K562 treated with DMSO at 1 percent for 24 hours (cell line): Measurements from ENCODE around the gene PAXIP1. TPM values are rescaled to one million over a fixed set of nuclear protein-coding genes. Genes with fewer than 3 reads are reported as not detected.

Source experiments
- total RNA-seq: library from RNA; unstranded; fragments of 300-600 nt; gene quantifications from 2 replicates; pipeline ENCODE4 v1.2.3, GENCODE V29; 2022; ENCODE audit warnings: low read depth; ENCODE audit not compliant: insufficient read depth

PAXIP1 gene, protein sequence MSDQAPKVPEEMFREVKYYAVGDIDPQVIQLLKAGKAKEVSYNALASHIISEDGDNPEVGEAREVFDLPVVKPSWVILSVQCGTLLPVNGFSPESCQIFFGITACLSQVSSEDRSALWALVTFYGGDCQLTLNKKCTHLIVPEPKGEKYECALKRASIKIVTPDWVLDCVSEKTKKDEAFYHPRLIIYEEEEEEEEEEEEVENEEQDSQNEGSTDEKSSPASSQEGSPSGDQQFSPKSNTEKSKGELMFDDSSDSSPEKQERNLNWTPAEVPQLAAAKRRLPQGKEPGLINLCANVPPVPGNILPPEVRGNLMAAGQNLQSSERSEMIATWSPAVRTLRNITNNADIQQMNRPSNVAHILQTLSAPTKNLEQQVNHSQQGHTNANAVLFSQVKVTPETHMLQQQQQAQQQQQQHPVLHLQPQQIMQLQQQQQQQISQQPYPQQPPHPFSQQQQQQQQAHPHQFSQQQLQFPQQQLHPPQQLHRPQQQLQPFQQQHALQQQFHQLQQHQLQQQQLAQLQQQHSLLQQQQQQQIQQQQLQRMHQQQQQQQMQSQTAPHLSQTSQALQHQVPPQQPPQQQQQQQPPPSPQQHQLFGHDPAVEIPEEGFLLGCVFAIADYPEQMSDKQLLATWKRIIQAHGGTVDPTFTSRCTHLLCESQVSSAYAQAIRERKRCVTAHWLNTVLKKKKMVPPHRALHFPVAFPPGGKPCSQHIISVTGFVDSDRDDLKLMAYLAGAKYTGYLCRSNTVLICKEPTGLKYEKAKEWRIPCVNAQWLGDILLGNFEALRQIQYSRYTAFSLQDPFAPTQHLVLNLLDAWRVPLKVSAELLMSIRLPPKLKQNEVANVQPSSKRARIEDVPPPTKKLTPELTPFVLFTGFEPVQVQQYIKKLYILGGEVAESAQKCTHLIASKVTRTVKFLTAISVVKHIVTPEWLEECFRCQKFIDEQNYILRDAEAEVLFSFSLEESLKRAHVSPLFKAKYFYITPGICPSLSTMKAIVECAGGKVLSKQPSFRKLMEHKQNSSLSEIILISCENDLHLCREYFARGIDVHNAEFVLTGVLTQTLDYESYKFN
- total RNA-seq: 13.9 and 15.8 TPM in 2 replicates

DNA sequence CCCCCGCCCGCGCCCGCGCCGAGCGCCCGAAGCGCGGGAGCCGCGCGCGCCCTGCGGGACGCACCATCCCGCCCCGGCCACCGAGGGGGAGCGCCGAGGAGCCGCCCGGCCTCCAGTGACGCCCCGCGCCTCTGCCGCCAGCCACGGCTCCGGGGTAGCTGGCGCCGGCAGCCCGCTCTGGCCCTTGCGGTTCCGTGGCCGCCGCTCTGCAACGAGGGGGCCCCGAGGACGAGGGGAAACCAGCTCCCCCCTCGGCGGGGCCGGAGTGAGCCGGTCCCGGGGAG is at the start of gene PAXIP1:
Gene PAXIP1 (minus strand): TSS at position 33 of the 284 bp plus-strand sequence. CDS start 195 bp downstream, outside the sequence.

Other genes with a start within 250 kb of the PAXIP1 start
- not detected in 2 replicates for gene HTR5A, start 67.2 kb upstream of the PAXIP1 start, total RNA-seq